ENCODE results near the gene CHERP. TPM values are rescaled to one million over a fixed set of nuclear protein-coding genes. Genes with fewer than 3 reads are reported as not detected.

Gene CHERP
- total and polyA plus RNA-seq, 2 of the 8 experiments (the other 6 are each of a cell fraction or from before 2014, with no cell fraction given): 13.9 to 73.7 TPM

GRCh38 chr19:16506961-16507360, 35.3 kb downstream of the CHERP start (continued):
- TF ChIP-seq CHD7 (IDR thresholded peaks at IDR 0.05; ENCODE audit: insufficient replicate concordance, low read length) (no peak), SP4 (IDR thresholded peaks at IDR 0.05; ENCODE audit: low read length) (no peak), MAFK (IDR thresholded peaks at IDR 0.05; ENCODE audit: low read depth, low read length) (no peak)

Measured in H1 (cell line).